Gastroesophageal sphincter (tissue), 2 donors: ENCODE results near the gene CYFIP2.

ENCODE experiments used
- EP300 ChIP-seq: sonication (generic); formaldehyde crosslinking; IDR thresholded peaks from one replicate; pipeline ENCODE4 v1.6.1; 2017; ENCODE audit warnings: antibody characterized with exemption, mild to moderate bottlenecking
- POLR2A ChIP-seq, 2 donors: fragments of 450-650 bp; IDR thresholded peaks; one replicate each; pipeline ENCODE4 v1.6.1; 2017; ENCODE audit warnings: antibody characterized with exemption in 2 of 2, mild to moderate bottlenecking in 2 of 2, moderate library complexity in 1 of 2
- POLR2AphosphoS5 ChIP-seq: sonication (generic); formaldehyde crosslinking; IDR thresholded peaks from one replicate; pipeline ENCODE4 v1.6.1; 2017; ENCODE audit warnings: antibody characterized with exemption

GRCh38 chr5:157326440-157327005, 60.6 kb downstream of the CYFIP2 start:
- TF ChIP-seq POLR2A (IDR thresholded peaks at IDR 0.05) (no peak), POLR2AphosphoS5 (no peak), EP300 (no peak)
